Mucosa of rectum (tissue), 2 donors: ENCODE data around the gene L3MBTL3.
"Not testable (repeated sequence)": the region's sequence is repeated elsewhere in the genome, so short reads cannot be mapped to it uniquely, and the experiment has no call there.

Experiments used
- H3K27ac ChIP-seq, 2 donors: one replicate each; pipeline ENCODE4 v1.7.0; 2013; ENCODE audit warnings: inconsistent platforms in 2 of 2, low read depth in 2 of 2, low read length in 2 of 2
- H3K27me3 ChIP-seq, 2 donors: one replicate each; pipeline ENCODE4 v1.7.0; 2013; ENCODE audit warnings: low read length in 2 of 2; ENCODE audit not compliant: control insufficient read depth in 2 of 2, insufficient read depth in 2 of 2
- H3K36me3 ChIP-seq, 2 donors: one replicate each; pipeline ENCODE4 v1.7.0; 2013; ENCODE audit warnings: low read length in 2 of 2; ENCODE audit not compliant: control insufficient read depth in 2 of 2, insufficient read depth in 2 of 2
- H3K4me1 ChIP-seq, 2 donors: one replicate each; pipeline ENCODE4 v1.7.0; 2013; ENCODE audit warnings: low read length in 2 of 2, mild to moderate bottlenecking in 1 of 2; ENCODE audit not compliant: control insufficient read depth in 2 of 2, insufficient read depth in 2 of 2
- H3K4me3 ChIP-seq, 2 donors: one replicate each; pipeline ENCODE4 v1.7.0; 2013; ENCODE audit warnings: low read length in 2 of 2
- H3K9ac ChIP-seq, 2 donors: one replicate each; pipeline ENCODE4 v1.7.0; 2013; ENCODE audit warnings: low read length in 2 of 2, low read depth in 1 of 2, mild to moderate bottlenecking in 1 of 2
- H3K9me3 ChIP-seq, 2 donors: one replicate each; pipeline ENCODE4 v1.7.0; 2013; ENCODE audit warnings: low read length in 2 of 2; ENCODE audit not compliant: control insufficient read depth in 2 of 2
- donor health status: healthy.
- donor health status: Normal muscosa, but diverticular disease.

L3MBTL3 gene

DNA sequence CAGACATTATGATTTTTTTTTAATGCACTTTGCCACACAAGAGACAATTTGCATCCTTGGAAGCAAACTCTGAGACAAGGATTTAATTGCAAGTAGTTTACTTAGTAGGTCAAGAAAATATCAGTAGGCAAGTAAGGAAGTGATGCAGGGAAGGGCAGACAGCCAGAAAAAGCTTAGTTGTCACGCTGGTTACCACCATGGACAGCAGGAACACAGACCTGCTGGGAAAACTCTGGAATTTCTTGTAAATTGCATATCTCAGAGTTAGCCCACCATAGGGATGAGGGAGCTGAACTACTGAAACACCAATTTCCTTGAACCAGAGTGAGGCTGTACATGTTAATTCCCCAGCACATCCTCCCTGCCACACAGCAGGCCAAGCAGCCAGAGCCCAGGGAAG, 92.7 kb downstream of the L3MBTL3 start:
- no peaks in the 10 kb centered on the region for H3K9me3 ChIP-seq
- no peaks in the 10 kb centered on the region for H3K27me3 ChIP-seq
- H3K4me1 ChIP-seq, result peaks cover 0 to 2% of the 10 kb centered on the region in 2 donors
- no peak overlapping the region for H3K4me3 ChIP-seq
- H3K9ac ChIP-seq, result no peak overlapping the region
- H3K36me3 ChIP-seq, result peaks cover 0 to 4% of the 10 kb centered on the region in 2 donors
- H3K27ac ChIP-seq, result no peak overlapping the region

DNA sequence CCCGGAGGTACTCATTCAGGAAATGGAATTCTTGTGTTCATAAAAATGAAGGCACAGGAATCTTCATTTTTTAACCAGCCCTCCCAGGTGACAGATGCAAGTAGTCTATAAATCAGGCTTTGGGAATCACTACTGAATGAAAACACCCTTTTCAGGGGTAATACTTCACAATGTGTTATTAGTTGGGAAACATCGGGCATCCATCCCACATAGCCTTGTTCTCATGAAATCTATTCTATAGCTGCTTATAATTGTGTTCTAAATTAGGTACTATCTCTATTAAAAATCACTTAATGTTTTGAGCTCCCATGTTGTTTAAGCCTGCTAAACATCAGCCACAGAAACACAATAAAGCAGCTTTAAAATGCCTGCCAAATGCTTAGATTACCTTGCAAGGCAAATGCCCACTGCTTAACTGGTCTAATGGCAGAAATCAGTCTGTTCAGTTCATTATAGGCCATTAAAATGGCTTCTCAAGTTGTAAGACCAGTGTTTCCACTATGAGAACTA, 94.9 kb downstream of the L3MBTL3 start:
- Histone ChIP-seq H3K4me3 (no peak overlapping the region), H3K27ac (no peak overlapping the region), H3K9me3 (no peaks in the 10 kb centered on the region), H3K27me3 (no peaks in the 10 kb centered on the region), H3K4me1 (peaks cover 0 to 2% of the 10 kb centered on the region in 2 donors), H3K36me3 (no peaks in the 10 kb centered on the region), H3K9ac (no peak overlapping the region)

DNA sequence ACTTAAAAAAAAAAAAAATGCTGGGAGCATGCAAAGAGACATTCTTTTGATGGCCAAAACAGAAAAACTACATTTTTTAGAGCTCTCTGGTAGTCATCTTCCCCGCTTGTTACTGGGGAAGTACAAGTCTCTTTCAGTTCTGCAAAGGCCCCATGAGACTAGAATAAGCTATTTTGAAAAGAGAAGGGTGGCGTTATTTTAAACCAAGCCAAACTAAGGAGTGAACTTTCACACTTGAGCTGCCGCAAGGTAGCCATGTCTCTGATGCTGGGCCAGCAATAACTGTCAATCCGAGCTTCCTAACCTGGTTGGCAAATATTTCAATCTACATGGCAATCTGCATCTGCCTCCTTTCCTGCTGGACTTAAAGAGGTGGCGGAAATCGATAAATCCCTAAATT, 96.7 kb downstream of the L3MBTL3 start:
- no peak overlapping the region for H3K27ac ChIP-seq
- no peak overlapping the region for H3K9ac ChIP-seq
- peaks cover 0 to 2% of the 10 kb centered on the region in 2 donors for H3K4me1 ChIP-seq
- H3K9me3 ChIP-seq, result no peaks in the 10 kb centered on the region
- no peaks in the 10 kb centered on the region for H3K36me3 ChIP-seq
- no peaks in the 10 kb centered on the region for H3K27me3 ChIP-seq
- H3K4me3 ChIP-seq, result no peak overlapping the region

DNA sequence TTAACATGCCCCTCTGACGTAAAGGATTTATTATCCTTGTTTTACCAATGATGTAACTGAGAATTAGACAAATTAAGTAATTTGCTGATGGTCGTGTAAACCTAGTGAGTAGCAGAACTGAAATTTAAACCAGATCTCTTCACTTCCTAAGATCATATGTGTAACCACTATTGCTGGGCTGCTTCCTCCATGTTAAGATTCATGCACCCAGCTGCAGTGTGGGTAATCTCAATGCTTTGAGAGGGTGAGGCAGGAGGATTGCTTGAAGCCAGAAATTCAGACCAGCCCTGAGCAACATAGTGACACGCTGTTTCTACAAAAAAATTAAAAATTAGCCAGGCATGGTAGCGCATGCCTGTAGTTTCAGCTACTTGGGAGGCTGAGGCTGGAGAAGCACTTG, 97.9 kb downstream of the L3MBTL3 start:
- H3K9me3 ChIP-seq, result no peaks in the 10 kb centered on the region
- no peak overlapping the region for H3K9ac ChIP-seq
- no peak overlapping the region for H3K4me3 ChIP-seq
- H3K27me3 ChIP-seq, result no peaks in the 10 kb centered on the region
- peaks cover 0 to 2% of the 10 kb centered on the region in 2 donors for H3K36me3 ChIP-seq
- no peak overlapping the region for H3K27ac ChIP-seq
- H3K4me1 ChIP-seq, result peaks cover 0 to 2% of the 10 kb centered on the region in 2 donors

DNA sequence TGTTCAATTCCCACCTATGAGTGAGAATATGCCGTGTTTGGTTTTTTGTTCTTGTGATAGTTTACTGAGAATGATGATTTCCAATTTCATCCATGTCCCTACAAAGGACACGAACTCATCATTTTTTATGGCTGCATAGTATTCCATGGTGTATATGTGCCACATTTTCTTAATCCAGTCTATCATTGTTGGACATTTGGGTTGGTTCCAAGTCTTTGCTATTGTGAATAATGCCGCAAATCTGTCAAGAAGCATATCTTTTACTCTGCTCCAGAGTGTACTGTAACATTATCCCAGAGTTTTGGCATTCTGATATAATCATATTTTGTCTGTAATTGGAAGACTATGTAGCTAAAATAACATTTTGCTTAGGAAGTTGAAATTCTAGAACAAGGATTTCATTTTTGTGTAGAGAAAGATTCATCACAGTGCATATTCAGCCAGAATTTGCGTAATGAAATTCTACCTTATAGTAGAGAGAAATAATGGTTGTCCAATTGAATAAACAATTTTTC, 98.9 kb downstream of the L3MBTL3 start:
- H3K9ac ChIP-seq, H3K4me1 ChIP-seq, H3K27ac ChIP-seq, H3K36me3 ChIP-seq, H3K27me3 ChIP-seq, H3K4me3 ChIP-seq, H3K9me3 ChIP-seq: not testable (repeated sequence)

DNA sequence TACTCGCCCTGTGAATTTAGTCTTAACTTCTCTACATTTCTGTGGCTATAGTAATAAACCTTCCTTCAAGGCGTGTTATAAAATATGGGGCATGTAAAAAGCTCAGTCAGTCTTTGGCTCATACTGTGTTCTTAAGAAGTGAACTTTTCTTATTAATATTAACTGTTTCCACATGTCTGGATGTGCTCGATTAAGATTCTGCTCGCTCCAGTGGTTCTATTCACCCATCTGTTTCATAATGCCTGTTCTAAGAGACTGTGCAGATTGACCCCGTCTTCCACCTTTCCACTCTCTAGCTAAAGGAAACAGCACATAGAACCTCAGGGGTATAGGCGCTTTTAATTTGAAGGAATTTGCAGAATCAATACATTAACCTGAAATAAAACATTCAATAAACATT, 99.9 kb downstream of the L3MBTL3 start:
- H3K9ac ChIP-seq, result no peak overlapping the region

GRCh38 chr6:130119211-130119610, 100.8 kb downstream of the L3MBTL3 start:
- Histone ChIP-seq H3K27me3 (no peaks in the 10 kb centered on the region), H3K9me3 (no peaks in the 10 kb centered on the region), H3K9ac (no peak overlapping the region), H3K4me1 (peaks cover 0 to 2% of the 10 kb centered on the region in 2 donors), H3K36me3 (peaks cover 0 to 2% of the 10 kb centered on the region in 2 donors), H3K27ac (no peak overlapping the region), H3K4me3 (no peak overlapping the region)

More for the DNA sequence above, 99.9 kb downstream of the L3MBTL3 start:
- H3K27ac ChIP-seq, result no peak overlapping the region
- H3K4me3 ChIP-seq, result no peak overlapping the region
- H3K4me1 ChIP-seq, result peaks cover 0 to 2% of the 10 kb centered on the region in 2 donors
- no peaks in the 10 kb centered on the region for H3K27me3 ChIP-seq
- peaks cover 0 to 2% of the 10 kb centered on the region in 2 donors for H3K36me3 ChIP-seq
- no peaks in the 10 kb centered on the region for H3K9me3 ChIP-seq

- Histone ChIP-seq H3K9me3 (no peaks in the 10 kb centered on the region), H3K27ac (no peak overlapping the region), H3K4me3 (no peak overlapping the region), H3K27me3 (no peaks in the 10 kb centered on the region), H3K9ac (no peak overlapping the region), H3K36me3 (peaks cover 0 to 2% of the 10 kb centered on the region in 2 donors), H3K4me1 (no peaks in the 10 kb centered on the region)
Measured at GRCh38 chr6:130120731-130121130, 102.3 kb downstream of the L3MBTL3 start.

GRCh38 chr6:130122243-130122642, 103.9 kb downstream of the L3MBTL3 start:
- Histone ChIP-seq H3K9ac (no peak overlapping the region), H3K27me3 (no peaks in the 10 kb centered on the region), H3K36me3 (peaks cover 0 to 2% of the 10 kb centered on the region in 2 donors), H3K9me3 (no peaks in the 10 kb centered on the region), H3K27ac (no peak overlapping the region), H3K4me3 (no peak overlapping the region), H3K4me1 (no peaks in the 10 kb centered on the region)

DNA sequence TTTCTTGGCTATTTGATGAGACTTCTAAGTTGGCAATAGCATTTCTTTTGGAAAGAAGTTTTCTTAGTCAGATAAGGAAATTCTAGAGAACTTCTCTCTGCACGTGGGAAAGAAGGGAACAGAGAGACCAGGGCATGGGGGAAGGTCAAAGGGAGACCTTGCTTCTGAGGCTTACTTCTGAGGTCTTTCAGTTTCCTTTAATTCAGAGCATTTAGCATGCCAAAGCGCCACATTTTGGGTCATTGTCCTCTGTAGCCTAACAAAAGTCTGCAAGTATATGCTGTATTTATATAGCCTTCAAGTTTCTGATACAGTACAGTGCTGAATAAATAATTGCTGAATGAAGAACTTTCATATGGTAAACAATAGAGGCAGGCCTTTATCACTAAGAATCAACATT, 108.8 kb downstream of the L3MBTL3 start:
- H3K9ac ChIP-seq, result no peak overlapping the region
- no peaks in the 10 kb centered on the region for H3K9me3 ChIP-seq

More for the DNA sequence above, 108.8 kb downstream of the L3MBTL3 start:
- H3K27me3 ChIP-seq, result no peaks in the 10 kb centered on the region
- H3K4me1 ChIP-seq, result peaks cover 0 to 5% of the 10 kb centered on the region in 2 donors
- H3K4me3 ChIP-seq, result no peak overlapping the region
- H3K36me3 ChIP-seq, result no peaks in the 10 kb centered on the region
- H3K27ac ChIP-seq, result no peak overlapping the region
